Lower leg skin (tissue), 4 donors: Measurements from ENCODE around the gene ASB6. TPM values are rescaled to one million over a fixed set of nuclear protein-coding genes. Genes with fewer than 3 reads are reported as not detected.
A peak's percentile ranks its signal among the peaks of the same experiment; 100 is the strongest.

ENCODE experiments used
- DNase-seq, 2 donors: peaks; one replicate each; pipeline ENCODE4 v3.0.0-alpha.2; 2019; ENCODE audit warnings: low spot score in 2 of 2
- H3K4me3 ChIP-seq: fragments of 200-600 bp; sonication (generic); 2 replicates; pipeline ENCODE4 v1.5.1; 2017; ENCODE audit warnings: mild to moderate bottlenecking, low read depth; ENCODE audit not compliant: poor library complexity, severe bottlenecking
- CTCF ChIP-seq, 3 donors: fragments of 450-650 bp; IDR thresholded peaks; one replicate each; pipeline ENCODE4 v1.5.1; 2016; ENCODE audit warnings: antibody characterized with exemption in 3 of 3, mild to moderate bottlenecking in 3 of 3, moderate library complexity in 2 of 3
- POLR2A ChIP-seq, 2 donors: fragments of 450-650 bp; IDR thresholded peaks; one replicate each; pipeline ENCODE4 v1.6.1; 2016 to 2017; ENCODE audit warnings: antibody characterized with exemption in 2 of 2, mild to moderate bottlenecking in 1 of 2, moderate library complexity in 1 of 2
- WGBS, 2 donors: methylation state at CpG; one replicate each; pipeline ENCODE4 v1.1.5; 2018; 5-methylcytosine and 5-hydroxymethylcytosine counted together
- intact Hi-C: fragments of 100-400 bp; cut with DNase I; formaldehyde crosslinking; loops from one replicate; pipeline ENCODE4 v1.15.0; 2023; ENCODE audit warnings: low total_unique reads
- total RNA-seq, 4 donors: library from RNA; depleted of rRNA; stranded (reverse); fragments of >200 nt; gene quantifications; one replicate each; pipeline ENCODE4 v1.1.0, GENCODE V29; 2016

The ASB6 gene
- total RNA-seq, 4 donors from 2014 or later = 33.0 to 46.9 (median 40.1) TPM

DNA sequence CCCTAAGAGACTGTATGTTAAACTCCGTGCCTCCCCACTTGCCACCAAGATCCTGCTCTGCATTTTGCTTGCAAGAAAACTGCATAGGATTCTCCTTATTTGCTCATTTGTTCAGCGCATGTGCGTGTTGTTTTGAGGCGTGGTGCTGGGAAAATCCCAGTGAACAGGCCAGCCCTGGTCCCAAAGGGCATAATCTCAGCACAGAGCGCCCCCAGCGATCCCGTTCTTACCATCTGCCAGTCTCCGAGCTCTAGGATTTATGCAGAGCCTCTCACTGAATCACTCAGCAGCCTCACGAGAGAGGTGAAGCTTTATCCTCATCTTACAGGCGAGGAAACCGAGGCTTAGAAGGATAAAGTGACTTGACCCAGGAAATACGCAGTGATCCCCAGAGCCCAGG is 35.0 kb upstream of the ASB6 start:
- no peak for TF ChIP-seq CTCF (IDR thresholded peaks at IDR 0.05)
- no peak for TF ChIP-seq POLR2A (IDR thresholded peaks at IDR 0.05)
- 49 to 64% methylated on average over 12 of the region's 12 CpGs for WGBS, 2 donors
- no peak overlapping the region for H3K4me3 ChIP-seq
- DNase-seq = peak in 1 of 2 donors; percentile 50
- intact Hi-C loops = no loop called here

GRCh38 chr9:129676287-129676686 is 34.3 kb upstream of the ASB6 start:
- TF ChIP-seq POLR2A (IDR thresholded peaks at IDR 0.05) = no peak
- intact Hi-C loops = no loop called here

GRCh38 chr9:129675620-129676019 is 33.7 kb upstream of the ASB6 start:
- intact Hi-C loops = no loop called here
- TF ChIP-seq POLR2A (IDR thresholded peaks at IDR 0.05) (no peak), CTCF (IDR thresholded peaks at IDR 0.05) (no peak)
- 58 to 71% methylated on average over 27 of the region's 27 CpGs for WGBS, 2 donors
- no peak for DNase-seq
- no peak overlapping the region for H3K4me3 ChIP-seq

More at GRCh38 chr9:129676287-129676686, 34.3 kb upstream of the ASB6 start:
- 71 to 78% methylated on average over 2 to 4 of the region's 4 CpGs for WGBS, 2 donors
- no peak for DNase-seq
- no peak overlapping the region for H3K4me3 ChIP-seq

DNA sequence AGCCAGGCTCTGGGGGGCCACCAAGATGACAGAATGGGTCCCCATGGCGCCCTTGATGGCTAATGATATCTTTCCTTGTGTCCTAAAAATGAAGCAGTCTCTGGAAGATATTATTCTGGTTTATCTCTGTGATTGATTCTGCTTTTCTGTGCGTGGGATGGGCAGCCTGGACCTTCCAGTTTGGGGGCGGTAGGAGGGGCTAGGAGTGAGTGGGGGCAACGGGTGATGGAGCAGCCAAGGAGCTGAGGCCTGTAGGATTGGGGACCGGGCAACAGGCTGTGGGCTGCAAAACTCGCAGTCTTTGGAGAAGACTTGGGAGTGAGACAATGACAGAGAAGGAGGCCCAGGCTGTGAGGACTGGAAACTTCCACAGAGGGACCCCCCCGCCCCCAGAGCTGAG is 32.3 kb upstream of the ASB6 start:
- WGBS, 2 donors = 75 to 80% methylated on average over 7 of the region's 7 CpGs
- H3K4me3 ChIP-seq = no peak overlapping the region
- TF ChIP-seq POLR2A (IDR thresholded peaks at IDR 0.05) = no peak
- TF ChIP-seq CTCF (IDR thresholded peaks at IDR 0.05) = no peak
- intact Hi-C loops = no loop called here
- DNase-seq = no peak

DNA sequence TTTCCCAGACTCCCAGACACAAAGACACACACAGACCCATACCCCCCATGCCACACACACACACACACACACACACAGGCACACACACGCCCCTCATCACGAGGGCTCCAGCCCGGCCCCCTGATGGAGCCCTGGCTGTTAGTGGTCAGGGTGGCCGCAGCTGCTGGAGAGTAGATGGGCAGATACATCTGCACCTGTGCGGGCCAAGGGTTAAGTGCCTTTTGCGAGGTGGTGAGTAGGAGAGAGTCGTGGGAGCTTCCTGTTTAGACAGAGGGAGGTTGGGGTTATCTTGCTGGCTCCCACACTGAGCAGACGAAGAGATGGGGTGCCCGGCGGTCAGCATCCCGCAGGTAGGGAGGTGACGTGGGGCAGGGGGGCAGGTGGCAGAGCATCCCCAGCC is 31.7 kb upstream of the ASB6 start:
- no peak for DNase-seq
- WGBS, 2 donors = 70 to 76% methylated on average over 9 to 12 of the region's 12 CpGs
- no peak overlapping the region for H3K4me3 ChIP-seq
- TF ChIP-seq CTCF (IDR thresholded peaks at IDR 0.05) = no peak
- TF ChIP-seq POLR2A (IDR thresholded peaks at IDR 0.05) = no peak
- intact Hi-C loops = no loop called here

DNA sequence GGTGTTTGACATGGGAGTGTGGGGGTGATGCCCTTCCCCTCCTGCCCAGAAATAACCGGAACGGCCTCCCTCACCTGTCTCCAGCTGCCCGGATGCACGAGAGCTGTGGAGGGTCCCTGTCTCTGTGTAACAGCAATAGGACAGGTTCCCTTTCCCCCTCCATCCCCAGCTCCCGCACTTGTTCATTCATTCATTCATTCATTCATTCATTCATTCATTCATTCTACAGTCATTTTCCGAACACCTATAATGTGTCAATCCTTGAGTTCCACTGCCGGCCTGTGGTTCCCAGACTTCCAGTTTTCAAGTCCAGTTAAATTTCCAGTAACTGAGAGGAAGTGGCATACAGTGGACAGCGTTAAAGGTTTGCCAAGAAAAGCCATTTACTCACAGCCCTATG is 30.8 kb upstream of the ASB6 start:
- 81 to 86% methylated on average over 8 of the region's 8 CpGs for WGBS, 2 donors
- no peak for TF ChIP-seq POLR2A (IDR thresholded peaks at IDR 0.05)
- TF ChIP-seq CTCF (IDR thresholded peaks at IDR 0.05) = no peak
- intact Hi-C loops = no loop called here
- no peak overlapping the region for H3K4me3 ChIP-seq
- no peak for DNase-seq
